Activated naive CD4-positive, alpha-beta T cell (primary cell): ENCODE data around the gene CYB561.
A peak's percentile ranks its signal among the peaks of the same experiment; 100 is the strongest.

Experiments
- DNase-seq, 4 experiments: peaks; one replicate each; lab custom pipeline; 2025; lab: John Stamatoyannopoulos, UW

Gene CYB561

DNA sequence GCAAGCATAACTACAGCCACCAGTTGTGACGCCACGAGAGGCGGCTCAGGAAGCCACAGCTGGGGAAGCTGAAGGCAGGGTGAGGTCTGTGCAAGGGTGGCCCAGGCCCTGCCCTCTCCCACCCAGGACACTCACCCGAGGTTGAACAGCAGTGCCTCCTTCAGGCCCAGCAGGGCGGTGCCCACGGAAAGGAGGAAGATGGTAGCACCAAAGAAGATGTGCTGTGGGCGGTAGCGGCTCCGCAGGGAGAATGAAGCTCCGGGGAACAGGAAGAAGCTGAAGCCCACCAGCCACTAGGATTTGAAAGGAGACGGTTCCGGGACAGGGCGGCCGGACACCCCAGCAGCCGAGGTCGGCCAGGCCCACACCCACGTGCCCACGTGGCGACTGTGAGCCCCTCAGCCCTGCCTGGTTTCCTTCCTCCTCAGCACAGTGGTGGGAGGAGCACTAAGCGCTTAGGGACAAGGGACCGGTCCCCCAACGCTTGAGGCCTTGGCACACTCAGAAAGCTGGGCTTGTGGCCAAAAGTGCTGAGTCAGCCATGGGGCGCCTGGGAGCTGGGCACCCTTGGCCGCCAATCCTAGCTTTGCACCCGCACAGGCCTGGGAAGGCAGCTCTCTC is 11.0 kb downstream of the CYB561 start:
- peak in 1 of 4 experiments; percentile 8 for DNase-seq

DNA sequence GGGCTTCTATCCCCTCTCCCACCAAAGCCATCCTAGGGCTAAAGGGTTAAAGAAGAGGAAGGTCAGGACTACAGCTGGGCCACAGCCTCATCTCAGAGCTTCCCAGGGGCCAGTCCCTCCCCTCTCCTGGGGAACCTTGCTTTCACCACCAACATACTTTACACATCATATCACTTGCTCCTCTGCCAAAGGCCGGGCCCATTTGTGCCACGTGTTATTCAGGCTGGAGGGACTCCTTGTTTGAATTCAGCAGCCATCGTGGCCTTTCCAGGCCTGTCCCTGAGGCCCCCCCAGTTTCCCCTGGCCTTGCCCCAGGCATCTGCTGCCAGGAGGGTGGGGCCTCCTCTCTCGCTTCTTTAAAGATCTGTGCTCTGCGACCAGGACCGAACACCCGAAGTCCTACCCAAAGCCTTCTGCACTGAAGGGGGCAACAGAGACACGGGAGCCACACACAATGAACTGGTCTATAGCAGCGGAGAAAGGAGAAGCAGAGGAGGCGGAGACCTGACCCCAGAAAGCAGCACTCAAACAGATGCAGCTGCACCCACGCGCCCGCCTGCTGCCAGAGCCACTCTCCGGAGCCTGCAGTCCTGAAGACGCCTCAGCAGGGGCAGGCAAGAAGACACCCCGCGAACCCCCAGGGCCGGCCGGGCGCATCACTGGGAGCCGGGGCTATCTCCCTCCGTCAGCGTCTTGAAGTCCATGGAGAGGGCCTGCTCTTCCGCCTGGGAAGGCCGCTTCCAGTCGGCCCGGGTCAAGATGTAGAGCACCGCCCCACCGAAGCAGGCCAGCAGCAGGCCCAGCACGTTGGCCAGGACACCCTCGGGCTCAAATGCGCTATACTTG is 12.1 kb downstream of the CYB561 start:
- DNase-seq, result no peak

DNA sequence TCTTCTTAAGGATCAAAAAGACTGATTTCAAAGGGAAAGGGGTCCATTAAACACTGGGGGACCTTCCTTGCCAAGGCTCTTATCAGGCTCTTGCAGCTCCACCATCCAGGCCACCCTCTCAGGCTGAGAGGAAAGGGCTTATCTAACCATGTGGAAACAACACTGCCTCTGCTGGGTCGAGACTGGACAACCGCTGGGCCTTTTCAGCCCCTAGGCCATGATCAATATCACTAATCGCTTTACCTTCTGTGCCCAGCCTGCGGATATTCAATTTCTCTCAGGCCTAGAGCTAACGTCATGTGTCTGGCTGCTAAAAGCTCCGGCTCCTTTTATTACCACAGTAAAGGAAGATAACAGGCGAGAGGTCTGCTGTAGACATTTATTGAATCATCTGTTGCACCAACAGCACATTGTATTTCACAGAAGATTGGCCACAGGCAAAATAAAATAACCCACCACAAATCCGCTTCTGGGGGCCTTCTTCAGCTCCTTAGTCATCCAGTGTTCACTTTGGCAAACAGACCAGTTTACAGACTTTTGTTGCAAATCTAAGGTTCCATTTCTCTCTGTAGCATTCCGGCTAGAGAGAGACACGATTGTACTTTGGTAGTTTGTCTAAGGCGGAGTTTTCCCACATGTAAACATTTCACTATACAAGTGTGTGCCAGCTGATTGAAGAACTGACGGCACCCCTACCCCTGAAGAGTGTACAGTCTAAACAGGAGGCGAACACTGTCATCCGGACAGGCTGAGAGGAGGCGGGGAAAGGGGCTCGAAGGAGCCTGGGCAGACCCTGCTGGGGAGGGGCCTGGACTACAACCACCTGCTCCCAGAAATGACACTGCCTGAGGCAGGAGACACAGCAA is 13.9 kb downstream of the CYB561 start:
- DNase-seq, result no peak

DNA sequence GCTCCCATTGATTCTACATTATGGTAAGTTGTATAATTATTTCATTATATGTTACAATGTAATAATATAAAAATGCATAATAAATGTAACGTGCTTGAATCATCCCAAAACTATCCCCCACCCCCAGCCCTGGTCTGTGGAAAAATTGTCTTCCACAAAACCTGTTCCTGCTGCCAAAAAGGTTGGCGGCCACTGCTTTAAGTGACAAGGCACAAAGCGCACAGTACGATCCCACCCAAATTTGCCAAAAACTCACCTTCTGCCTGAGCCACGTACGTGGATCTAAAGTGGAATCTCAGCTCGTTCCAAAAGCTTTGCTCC is 14.5 kb downstream of the CYB561 start:
- no peak for DNase-seq

DNA sequence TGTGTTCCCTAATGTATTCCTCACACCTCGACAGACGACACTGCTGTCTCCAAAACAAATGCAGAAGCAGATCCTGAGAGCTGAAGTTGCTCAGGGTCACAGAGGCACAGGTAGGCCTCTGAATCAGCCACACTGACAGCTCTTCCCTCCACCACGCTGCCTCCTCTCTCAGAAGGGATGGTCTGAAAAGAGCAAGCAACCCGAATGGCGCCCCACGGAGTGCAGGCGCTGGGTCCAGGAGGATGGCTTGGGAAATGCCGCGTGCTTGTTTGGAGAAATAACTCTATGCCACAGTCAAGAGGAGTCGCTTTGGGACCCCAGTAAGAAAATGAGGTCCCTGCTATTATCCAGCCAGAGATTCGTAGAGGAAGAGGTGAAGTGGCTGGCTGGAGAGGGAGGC is 15.9 kb downstream of the CYB561 start:
- no peak for DNase-seq

DNA sequence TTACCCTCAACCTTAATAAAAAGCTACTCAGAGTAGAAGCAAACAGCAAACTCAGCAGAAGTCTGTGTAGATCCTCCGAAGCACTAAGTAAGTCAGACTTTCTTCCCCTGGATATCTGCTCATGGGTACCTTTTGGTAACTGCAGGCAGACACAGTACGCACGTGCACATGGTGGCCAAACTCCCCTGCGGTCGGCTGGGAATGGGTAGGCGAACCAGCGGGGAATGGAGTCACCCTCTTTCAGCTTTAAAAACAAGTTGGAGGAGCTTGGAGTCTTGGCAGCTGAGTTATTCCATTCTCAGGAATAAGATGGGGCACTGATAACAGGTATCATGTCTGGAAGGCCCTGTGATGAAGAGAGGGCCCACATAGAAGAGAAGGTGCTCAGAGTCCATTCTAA is 16.3 kb downstream of the CYB561 start:
- DNase-seq, result no peak

DNA sequence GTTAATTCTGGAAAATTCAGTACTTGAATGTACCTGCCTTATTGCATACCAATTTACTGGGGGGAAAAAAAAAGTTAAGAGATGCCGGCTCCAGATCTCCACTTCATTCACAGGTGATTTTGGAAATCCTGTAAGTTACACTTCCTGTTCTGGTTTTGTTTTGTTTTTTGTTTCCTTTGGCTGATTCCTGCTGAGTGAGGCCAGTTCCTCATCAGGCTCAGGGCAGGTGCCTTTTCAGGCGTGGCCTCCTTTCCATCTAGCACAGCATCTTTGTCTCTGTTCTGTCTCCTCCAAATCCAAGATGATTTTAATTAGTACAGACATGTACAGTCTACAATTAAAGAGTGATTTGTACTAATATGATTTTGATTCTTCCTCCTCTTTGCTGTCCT is 19.2 kb downstream of the CYB561 start:
- no peak for DNase-seq

DNA sequence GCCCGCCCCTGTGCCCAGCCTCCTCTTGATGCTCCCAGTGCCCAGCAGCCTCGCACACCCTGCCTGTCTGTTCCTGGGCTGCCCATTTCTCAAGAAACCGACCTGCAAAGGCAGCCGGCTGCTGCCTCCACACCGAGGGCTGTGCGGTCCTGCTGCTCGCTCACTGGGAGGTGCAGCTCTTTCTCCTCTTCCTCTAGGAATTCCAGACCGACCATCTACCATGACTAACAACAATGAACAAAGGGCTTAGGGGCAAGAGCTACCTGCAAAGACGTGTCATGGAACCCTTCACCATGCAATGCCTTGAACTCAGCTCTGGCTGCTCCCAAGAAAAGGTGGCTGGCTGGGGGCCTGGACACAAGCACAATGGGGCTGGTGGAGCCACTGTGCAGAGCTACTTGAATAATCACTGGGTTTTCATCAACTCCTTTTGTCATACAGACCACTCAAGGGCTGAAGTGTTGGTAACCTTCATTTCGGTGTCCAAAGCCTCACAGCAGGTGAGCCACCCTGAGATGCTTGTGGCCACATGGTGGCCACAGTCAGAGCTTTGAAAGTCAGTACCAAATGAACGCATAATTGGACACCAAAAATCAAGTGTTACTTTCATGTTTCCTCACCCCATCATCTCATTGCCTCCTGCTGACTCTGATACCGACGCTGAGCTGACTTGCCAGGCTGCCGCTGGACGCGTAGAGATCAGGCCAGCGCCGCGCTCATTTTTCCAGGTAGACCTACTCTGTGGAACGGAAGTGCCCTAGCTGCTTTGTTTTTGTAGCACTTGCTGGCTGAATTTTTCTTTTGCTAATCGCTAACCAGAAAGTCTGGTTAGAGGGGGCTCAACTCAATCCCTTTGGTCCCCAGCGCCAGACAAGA is 19.8 kb downstream of the CYB561 start:
- DNase-seq, result no peak

DNA sequence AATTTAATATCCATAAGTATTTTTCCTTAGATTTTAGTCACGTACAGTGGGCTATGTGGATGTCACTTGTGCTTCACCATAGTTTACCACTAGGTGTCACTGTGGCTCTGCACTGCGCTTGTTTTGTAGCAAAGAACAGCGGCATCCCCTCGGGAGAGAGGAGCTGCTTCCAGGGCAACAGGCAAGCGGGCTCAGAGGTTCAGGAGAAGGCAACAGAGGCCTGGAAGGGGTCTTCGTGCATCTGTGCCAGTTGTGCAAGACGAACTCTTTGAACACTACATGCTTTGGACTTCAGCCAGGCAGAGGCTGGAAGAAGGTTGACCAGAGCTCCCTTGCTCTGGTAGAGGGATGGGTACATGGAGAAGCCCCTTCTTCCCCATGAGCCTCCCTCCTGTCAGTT is 20.6 kb downstream of the CYB561 start:
- DNase-seq, result peak in 2 of 4 experiments; percentile 18 to 47

DNA sequence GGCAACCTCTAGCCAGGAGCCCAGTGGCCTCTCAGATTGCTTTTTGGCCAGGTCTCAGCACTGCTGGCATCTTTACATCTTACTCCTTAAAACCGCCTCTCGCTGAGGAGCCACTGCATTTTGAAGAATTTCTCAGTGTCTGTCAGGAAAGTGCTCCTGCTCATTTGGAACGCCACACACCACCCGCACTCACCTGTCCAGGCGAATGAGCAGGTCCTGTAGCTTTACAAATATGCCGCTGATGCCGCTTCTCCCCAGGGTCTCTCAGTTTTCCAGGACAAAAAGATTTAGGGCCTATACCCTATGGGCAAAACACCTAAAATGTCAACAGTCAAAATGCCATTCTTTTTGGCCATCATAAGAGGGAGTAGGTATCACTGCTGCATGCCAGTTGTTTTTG is 22.1 kb downstream of the CYB561 start:
- no peak for DNase-seq

DNA sequence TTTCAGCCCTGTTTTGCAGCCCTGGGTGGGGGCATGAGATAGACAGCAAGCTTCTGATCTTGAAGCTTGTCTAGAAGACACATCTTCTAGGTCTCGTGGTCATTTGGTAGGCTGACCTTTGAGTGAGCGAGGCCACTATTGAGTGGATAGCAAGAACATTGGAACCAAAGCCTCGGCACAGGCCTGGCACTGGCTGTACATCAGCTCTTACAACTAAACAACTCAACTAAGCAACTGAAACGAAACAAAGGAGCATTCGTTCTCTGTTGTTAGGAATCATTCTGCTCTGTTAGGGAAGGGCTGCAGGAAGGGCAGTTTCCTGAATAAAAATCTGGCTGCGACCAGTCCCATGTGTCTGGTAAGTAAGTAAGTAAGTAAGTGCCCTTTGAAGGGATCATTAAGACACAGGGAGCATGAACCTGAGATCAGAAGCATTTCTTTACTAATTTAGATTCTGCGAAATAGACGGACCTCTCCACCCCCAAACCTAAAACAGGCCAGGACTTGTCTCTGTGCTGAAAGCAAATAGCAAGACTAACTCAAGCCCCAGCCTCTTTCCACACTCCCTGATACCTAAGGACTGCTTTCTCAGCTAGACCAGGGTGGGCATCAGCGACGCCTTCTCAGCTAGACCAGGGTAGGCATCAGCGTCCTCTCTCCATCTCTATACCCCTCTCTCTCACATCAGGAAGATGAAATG is 22.7 kb downstream of the CYB561 start:
- DNase-seq, result no peak

DNA sequence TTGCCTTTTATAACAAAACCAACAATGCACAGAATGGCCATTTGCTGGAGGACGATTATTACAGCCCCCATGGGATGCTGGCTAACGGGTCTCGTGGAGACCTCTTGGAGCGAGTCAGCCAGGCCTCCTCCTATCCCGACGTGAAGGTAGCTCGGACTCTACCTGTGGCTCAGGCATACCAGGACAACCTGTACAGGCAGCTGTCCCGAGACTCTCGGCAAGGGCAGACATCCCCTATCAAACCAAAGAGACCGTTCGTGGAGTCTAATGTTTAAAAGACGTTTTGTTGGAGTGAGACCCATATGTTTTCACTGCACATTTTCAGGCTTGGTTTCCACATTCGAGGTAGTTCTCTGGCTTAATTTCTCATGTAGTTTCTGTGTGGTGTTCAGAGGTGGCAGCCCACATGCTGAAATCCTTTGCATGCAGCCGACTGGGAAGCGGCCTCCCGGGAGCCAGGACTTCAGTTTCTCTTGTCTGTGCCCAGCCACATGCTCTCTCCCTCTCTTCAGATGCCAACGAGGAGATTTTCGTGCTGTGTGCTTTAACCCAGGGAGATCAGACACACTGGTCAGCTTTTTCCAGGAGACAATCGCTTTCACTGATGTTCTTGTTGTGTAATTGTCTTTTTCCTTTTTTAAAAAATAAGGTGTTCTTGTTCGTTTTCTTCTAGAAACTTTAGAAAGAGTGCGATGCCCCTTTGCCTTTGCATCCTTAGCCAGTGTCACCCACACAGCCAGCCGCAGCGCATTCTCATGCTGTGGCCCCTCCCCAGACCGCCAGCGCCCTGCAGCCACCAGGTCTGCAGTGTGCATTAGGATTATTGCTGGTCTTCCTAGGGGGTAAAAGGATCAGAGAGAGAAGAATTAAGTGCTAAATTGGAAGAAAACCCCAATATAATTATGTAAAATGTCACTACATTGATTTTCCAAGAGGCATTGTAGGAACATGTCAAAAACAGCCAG is 24.1 kb downstream of the CYB561 start:
- no peak for DNase-seq

DNA sequence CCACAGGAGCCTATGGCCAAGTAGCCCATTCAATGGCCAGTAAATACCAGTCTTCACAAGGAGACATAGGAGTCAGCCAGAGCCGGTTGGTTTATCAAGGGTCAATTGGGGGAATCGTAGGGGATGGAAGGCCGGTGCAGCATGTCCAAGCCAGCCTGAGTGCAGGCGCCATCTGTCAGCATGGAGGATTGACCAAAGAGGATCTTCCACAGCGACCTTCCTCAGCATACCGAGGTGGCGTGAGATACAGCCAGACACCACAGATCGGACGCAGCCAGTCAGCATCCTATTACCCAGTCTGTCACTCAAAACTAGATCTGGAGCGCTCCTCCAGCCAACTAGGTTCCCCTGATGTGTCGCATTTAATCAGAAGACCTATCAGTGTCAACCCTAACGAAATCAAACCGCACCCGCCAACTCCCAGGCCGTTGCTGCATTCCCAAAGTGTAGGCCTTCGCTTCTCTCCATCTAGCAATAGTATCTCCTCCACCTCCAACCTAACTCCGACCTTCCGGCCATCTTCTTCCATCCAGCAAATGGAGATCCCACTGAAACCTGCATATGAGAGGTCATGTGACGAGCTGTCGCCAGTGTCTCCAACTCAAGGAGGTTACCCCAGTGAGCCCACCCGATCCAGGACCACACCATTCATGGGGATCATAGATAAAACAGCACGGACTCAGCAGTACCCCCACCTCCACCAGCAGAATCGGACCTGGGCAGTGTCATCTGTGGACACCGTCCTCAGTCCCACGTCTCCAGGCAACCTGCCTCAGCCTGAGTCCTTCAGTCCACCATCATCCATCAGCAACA is 25.0 kb downstream of the CYB561 start:
- no peak for DNase-seq

DNA sequence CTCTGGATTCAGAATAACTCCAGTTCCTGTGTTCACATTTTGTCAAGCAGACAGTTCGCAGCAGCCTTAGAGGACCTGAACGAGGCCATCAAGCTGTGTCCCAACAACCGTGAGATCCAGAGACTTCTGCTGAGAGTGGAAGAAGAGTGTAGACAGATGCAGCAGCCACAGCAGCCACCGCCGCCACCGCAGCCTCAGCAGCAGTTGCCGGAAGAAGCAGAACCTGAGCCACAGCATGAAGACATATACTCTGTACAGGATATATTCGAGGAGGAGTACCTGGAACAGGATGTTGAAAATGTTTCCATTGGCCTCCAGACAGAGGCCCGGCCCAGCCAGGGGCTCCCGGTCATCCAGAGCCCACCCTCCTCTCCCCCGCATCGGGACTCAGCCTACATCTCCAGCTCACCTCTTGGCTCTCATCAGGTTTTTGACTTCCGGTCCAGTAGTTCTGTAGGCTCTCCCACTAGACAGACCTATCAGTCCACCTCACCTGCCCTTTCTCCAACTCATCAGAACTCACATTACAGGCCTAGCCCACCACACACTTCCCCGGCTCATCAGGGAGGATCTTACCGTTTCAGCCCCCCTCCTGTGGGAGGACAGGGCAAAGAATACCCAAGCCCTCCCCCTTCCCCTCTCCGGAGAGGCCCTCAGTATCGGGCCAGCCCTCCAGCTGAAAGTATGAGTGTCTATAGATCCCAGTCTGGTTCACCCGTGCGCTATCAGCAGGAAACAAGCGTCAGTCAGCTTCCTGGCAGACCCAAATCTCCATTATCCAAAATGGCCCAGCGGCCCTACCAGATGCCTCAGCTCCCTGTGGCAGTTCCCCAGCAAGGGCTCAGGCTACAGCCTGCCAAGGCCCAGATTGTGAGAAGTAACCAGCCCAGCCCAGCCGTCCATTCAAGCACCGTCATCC is 25.9 kb downstream of the CYB561 start:
- DNase-seq, result peak in 1 of 4 experiments; percentile 33

DNA sequence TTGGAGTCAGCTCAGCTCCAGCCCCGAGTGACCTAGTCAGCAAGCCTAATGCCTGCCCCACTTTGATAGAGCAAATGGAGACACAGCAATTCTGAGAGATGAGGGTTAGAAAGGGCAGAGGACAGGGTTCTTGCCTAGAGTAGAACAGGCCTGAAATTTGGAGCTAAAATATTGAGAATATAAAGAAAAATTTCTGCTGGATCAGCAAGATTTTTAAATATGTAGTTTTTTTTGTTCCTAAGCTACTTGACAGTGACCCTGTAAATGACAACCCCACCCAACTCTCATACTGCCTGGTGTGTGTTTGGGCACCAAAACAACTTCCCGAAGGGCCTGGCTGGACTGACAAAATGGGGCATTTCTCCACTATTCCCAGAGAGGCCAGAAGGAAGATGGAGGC is 26.7 kb downstream of the CYB561 start:
- DNase-seq, result no peak

DNA sequence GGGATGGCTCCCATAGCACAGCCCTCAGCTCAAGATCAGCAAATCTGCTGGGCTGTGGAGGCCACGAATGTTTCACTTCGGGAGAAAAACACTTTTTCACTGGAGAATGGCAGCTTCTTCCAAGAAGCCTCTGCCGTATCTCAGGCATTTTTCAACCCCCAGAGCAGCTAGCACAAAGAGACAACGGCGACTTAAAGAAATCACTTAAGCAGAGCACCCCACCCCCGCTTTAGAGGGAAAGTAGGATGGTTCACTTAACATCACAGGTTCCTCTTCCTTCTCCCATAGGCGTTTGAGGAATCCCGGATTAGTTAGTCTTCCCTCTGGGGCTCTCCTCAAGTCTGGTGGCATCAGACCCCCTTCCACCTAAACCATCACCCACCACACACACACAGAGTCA is 27.6 kb downstream of the CYB561 start:
- DNase-seq, result no peak

DNA sequence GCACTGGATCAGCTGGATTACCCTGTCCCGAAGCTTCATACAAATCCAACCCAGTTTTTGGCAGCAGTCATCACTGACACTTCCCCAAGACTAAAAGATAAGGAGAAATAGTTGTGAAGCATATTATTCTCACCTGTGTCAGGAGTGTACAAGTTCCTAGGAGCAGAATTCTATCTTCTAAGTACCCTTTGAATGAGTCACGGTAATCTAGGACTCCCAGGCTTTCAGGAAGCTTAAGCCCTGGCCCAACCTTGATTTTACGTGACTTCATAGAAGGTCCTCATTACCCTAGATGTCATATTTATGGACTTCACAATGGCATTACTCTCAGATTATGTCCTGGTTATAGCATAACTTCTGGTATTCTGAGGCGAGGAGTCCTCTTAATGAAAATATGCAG is 31.9 kb downstream of the CYB561 start:
- no peak for DNase-seq

DNA sequence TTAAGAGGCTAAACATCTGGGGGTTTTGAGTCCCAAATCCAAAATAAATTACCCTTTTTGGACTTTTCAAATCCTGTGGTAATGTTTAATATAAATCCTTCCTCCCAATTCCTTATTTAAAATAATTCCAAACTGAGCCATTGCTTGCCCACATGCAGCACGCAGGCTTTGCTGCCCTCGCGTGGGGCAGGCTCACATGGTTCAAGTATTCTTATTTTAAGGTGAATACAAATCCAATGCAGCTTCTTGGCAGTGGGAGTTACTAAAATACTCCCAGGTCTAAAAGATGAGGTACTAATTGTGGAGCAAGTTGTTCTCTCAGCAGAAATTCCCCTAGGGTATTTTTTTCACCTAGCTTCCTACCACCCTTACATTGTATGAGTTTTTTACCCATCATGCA is 33.0 kb downstream of the CYB561 start:
- DNase-seq, result no peak
